HepG2 (cell line): ENCODE measurements around the gene CITED4. TPM values are rescaled to one million over a fixed set of nuclear protein-coding genes. Genes with fewer than 3 reads are reported as not detected.

ENCODE experiments used
- ATAC-seq: fragments of 200-7000 bp; cut with Tn5 transposase; 3 replicates; pipeline ENCODE4 v1.9.1; 2020; ENCODE audit warnings: mild to moderate bottlenecking, moderate library complexity
- BruUV-seq: library from RNA; stranded (reverse); fragments of 400-500 nt; replicated peaks from 2 replicates; lab custom pipeline; 2021; lab: Mats Ljungman, UMichigan
- CTCF ChIA-PET: fragments of 300-600 bp; formaldehyde crosslinking; extraction: SDS; loops from one replicate; lab custom pipeline; 2021; ENCODE audit warnings: low total read pairs, inconsistent platforms, low intra/inter-chr PET ratio; lab: Yijun Ruan, JAX
- POLR2A ChIA-PET: fragments of 350-600 bp; sonication (Branson Sonifier 250); formaldehyde crosslinking; loops from one replicate; lab custom pipeline; 2020; ENCODE audit warnings: antibody characterized with exemption, inconsistent platforms; lab: Yijun Ruan, JAX
- DNase-seq: peaks from one replicate; pipeline ENCODE4 v3.0.0-alpha.2; 2015; ENCODE audit warnings: low spot score
- FAIRE-seq: peaks from 3 replicates; lab custom pipeline; 2011; peaks lifted over from hg19 to GRCh38; lab: Jason Lieb, UNC
- H2AFZ ChIP-seq: one replicate; pipeline ENCODE4 v1.6.1; 2011; ENCODE audit warnings: low read length, inconsistent platforms
- H3K27ac ChIP-seq: fragments of 300-600 bp; 3 replicates; pipeline ENCODE4 v1.8.0; 2011; ENCODE audit warnings: mixed run types, mild to moderate bottlenecking, mixed read lengths, low read length, inconsistent platforms; ENCODE audit not compliant: insufficient read depth; ENCODE audit errors: extremely low read length
- H3K27me3 ChIP-seq, 2 experiments: fragments of 200-600 bp in 1 of 2; 2 replicates in 1 of 2; 3 replicates in 1 of 2; pipeline versions ENCODE4 v1.6.0 to v1.8.0; 2011; ENCODE audit warnings: low read length in 2 of 2, mild to moderate bottlenecking in 2 of 2, moderate library complexity in 2 of 2, inconsistent platforms in 1 of 2; ENCODE audit not compliant: insufficient read depth in 2 of 2, control insufficient read depth in 1 of 2
- H3K36me3 ChIP-seq, 2 experiments: fragments of 200-600 bp in 1 of 2; replicated peaks in 1 of 2; 2 replicates in 1 of 2; 3 replicates in 1 of 2; pipeline versions ENCODE4 v1.5.1 to v1.8.0; 2011; ENCODE audit warnings: low read length in 2 of 2, inconsistent platforms in 1 of 2; ENCODE audit not compliant: insufficient read depth in 2 of 2, control insufficient read depth in 1 of 2
- H3K4me1 ChIP-seq: 2 replicates; pipeline ENCODE4 v1.5.1; 2012; ENCODE audit warnings: low read length, inconsistent platforms; ENCODE audit not compliant: insufficient read depth
- H3K4me2 ChIP-seq: 2 replicates; pipeline ENCODE4 v1.6.0; 2011; ENCODE audit warnings: low read depth, low read length, inconsistent platforms
- H3K4me3 ChIP-seq, 3 experiments: fragments of 200-600 bp in 1 of 3; sonication (generic), shearing (Covaris generic) in 1 of 3; replicated peaks in 1 of 3; 2 replicates each; pipeline ENCODE4 v1.5.1; 2011 to 2016; ENCODE audit warnings: low read length in 3 of 3, inconsistent platforms in 2 of 3, low read depth in 2 of 3, mild to moderate bottlenecking in 2 of 3, control low read depth in 1 of 3, mixed read lengths in 1 of 3; ENCODE audit not compliant: insufficient read depth in 1 of 3
- H3K79me2 ChIP-seq: one replicate; pipeline ENCODE4 v1.6.1; 2011; ENCODE audit warnings: low read length, inconsistent platforms; ENCODE audit not compliant: insufficient read depth
- H3K9ac ChIP-seq: 2 replicates; pipeline ENCODE4 v1.6.0; 2011; ENCODE audit warnings: mild to moderate bottlenecking, low read depth, low read length, inconsistent platforms; ENCODE audit not compliant: insufficient read depth
- H3K9me3 ChIP-seq: 2 replicates; pipeline ENCODE4 v1.5.1; 2012; ENCODE audit warnings: mild to moderate bottlenecking, low read length
- H4K20me1 ChIP-seq: 2 replicates; pipeline ENCODE4 v1.6.0; 2011; ENCODE audit warnings: inconsistent platforms, mild to moderate bottlenecking, low read length, moderate library complexity; ENCODE audit not compliant: insufficient read depth
- KLF15 ChIP-seq: sonication (generic); formaldehyde crosslinking; IDR thresholded peaks from 2 replicates; pipeline ENCODE4 v1.8.1; 2023; ENCODE audit warnings: borderline replicate concordance, mild to moderate bottlenecking, inconsistent platforms, missing genetic modification reagents, mixed read lengths
- MTA3 ChIP-seq: sonication (generic); formaldehyde crosslinking; IDR thresholded peaks from 2 replicates; pipeline ENCODE4 v1.4.0; 2020; ENCODE audit warnings: missing genetic modification reagents
- RBAK ChIP-seq: sonication (generic); formaldehyde crosslinking; IDR thresholded peaks from 2 replicates; pipeline ENCODE4 v1.5.1; 2020; ENCODE audit warnings: mild to moderate bottlenecking, missing genetic modification reagents
- SMARCC2 ChIP-seq: fragments of 450-650 bp; IDR thresholded peaks from 2 replicates; pipeline ENCODE4 v1.6.1; 2017; ENCODE audit warnings: antibody characterized with exemption, mild to moderate bottlenecking
- SMARCE1 ChIP-seq: fragments of 450-650 bp; IDR thresholded peaks from 2 replicates; pipeline ENCODE4 v1.6.1; 2017; ENCODE audit warnings: borderline replicate concordance
- STAT5B ChIP-seq: sonication (generic); formaldehyde crosslinking; IDR thresholded peaks from 2 replicates; pipeline ENCODE4 v1.4.0; 2020; ENCODE audit warnings: missing genetic modification reagents
- SUZ12 ChIP-seq: fragments of 150-350 bp; IDR thresholded peaks from 2 replicates; pipeline ENCODE4 v1.6.1; 2014; ENCODE audit warnings: low read depth, low read length
- ZMYM4 ChIP-seq: sonication (generic); formaldehyde crosslinking; IDR thresholded peaks from 2 replicates; pipeline ENCODE4 v1.8.1; 2023; ENCODE audit warnings: mild to moderate bottlenecking, missing genetic modification reagents
- ZNF160 ChIP-seq: sonication (generic); formaldehyde crosslinking; IDR thresholded peaks from 2 replicates; pipeline ENCODE4 v1.8.0; 2022; ENCODE audit warnings: mild to moderate bottlenecking, inconsistent platforms, missing genetic modification reagents
- ZNF263 ChIP-seq: sonication (generic); formaldehyde crosslinking; IDR thresholded peaks from 2 replicates; pipeline ENCODE4 v1.4.0; 2020; ENCODE audit warnings: missing genetic modification reagents
- ZNF292 ChIP-seq: sonication (generic); formaldehyde crosslinking; IDR thresholded peaks from 2 replicates; pipeline ENCODE4 v1.8.1; 2022; ENCODE audit warnings: mild to moderate bottlenecking, low read depth, missing genetic modification reagents, borderline replicate concordance
- ZNF768 ChIP-seq: sonication (generic); formaldehyde crosslinking; IDR thresholded peaks from 2 replicates; pipeline ENCODE4 v1.4.0; 2020; ENCODE audit warnings: missing genetic modification reagents
- WGBS: methylation state at CpG from one replicate; pipeline ENCODE4 v1.1.6; 2017; ENCODE audit warnings: low lambda C conversion rate; 5-methylcytosine and 5-hydroxymethylcytosine counted together
- in situ Hi-C: cut with HindIII; loops from 2 replicates; pipeline ENCODE4 v1.10.0; 2017; ENCODE audit warnings: low pct_unique_long_range_greater_than_20kb; ENCODE audit not compliant: extremely low pct_ligation_motif_present
- intact Hi-C: fragments of 100-400 bp; cut with micrococcal nuclease; formaldehyde crosslinking; loops from one replicate; pipeline ENCODE4 v1.10.0; 2022; ENCODE audit not compliant: unreplicated experiment
- polyA plus RNA-seq, 8 experiments: library from polyadenylated mRNA; depleted of rRNA in 3 of 8; stranded (reverse) in 7 of 8; unstranded in 1 of 8; fragments of >200 nt; fragmentation: Illumina TruSeq in 4 of 8; extraction: Trizol in 4 of 8; gene quantifications; 2 replicates each; pipeline versions ENCODE4 v1.2.1 to v1.2.3, GENCODE V29; 2011 to 2016; ENCODE audit warnings: low read depth in 4 of 8, missing spikeins in 1 of 8, mixed read lengths in 1 of 8; ENCODE audit not compliant: insufficient read depth in 1 of 8
- total RNA-seq, 5 experiments: library from RNA; depleted of rRNA; stranded (reverse); fragments of >200 nt; fragmentation: Illumina TruSeq; extraction: Trizol; gene quantifications; 2 replicates each; pipeline ENCODE4 v1.2.3, GENCODE V29; 2016; ENCODE audit warnings: low read depth in 1 of 5
- TF ChIP-seq, protein P1 (sequence below): sonication (generic); formaldehyde crosslinking; IDR thresholded peaks from 2 replicates; pipeline ENCODE4 v1.4.0; 2020; ENCODE audit warnings: missing genetic modification reagents
- TF ChIP-seq, protein P2 (sequence below): sonication (generic); formaldehyde crosslinking; IDR thresholded peaks from 2 replicates; pipeline ENCODE4 v1.8.1; 2023; ENCODE audit warnings: missing genetic modification reagents, inconsistent platforms, borderline replicate concordance
- TF ChIP-seq, protein P3 (sequence below): sonication (generic); formaldehyde crosslinking; IDR thresholded peaks from 2 replicates; pipeline ENCODE4 v1.4.0; 2020; ENCODE audit warnings: missing genetic modification reagents
- TF ChIP-seq, protein P4 (sequence below): fragments of 450-650 bp; IDR thresholded peaks from 2 replicates; pipeline ENCODE4 v1.6.1; 2016

CITED4 gene
- total and polyA plus RNA-seq, 2 of the 13 experiments (the other 11 are each of a cell fraction or from before 2014, with no cell fraction given) = 1.5 to 9.9 TPM

DNA sequence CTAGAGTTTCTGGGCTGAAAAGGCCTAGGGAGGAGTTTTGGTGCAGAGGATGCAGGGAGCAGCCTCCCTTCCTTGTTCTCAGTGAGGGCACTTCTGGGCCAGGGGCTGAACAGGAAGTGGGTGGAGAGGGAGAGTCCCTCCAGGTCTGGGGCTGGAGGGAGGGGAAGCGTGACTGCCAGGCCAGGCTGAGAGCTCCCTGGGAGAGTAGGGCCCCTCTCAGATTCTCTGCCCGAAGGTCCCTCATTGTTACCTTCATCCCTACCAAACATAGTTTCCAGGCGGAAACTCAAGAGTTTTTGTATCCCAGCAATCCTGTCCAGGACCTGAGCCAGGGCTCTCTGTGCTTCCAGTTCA is 36.8 kb downstream of the CITED4 start:
- CTCF ChIA-PET = no interaction called here
- Histone ChIP-seq H3K4me2 (peak overlapping the region; percentile 73), H3K4me1 (peaks cover 45% of the 10 kb centered on the region), H3K4me3 (peak overlapping the region in 2 of 3 experiments; percentile 30 to 55; a peak in 3 of 6 replicates), H3K9me3 (no peaks in the 10 kb centered on the region), H2AFZ (peak overlapping the region; percentile 70), H3K79me2 (no peaks in the 10 kb centered on the region), H3K27me3 (no peaks in the 10 kb centered on the region; a peak in 1 of 5 replicates), H3K36me3 (no peaks in the 10 kb centered on the region), H4K20me1 (no peaks in the 10 kb centered on the region), H3K9ac (peak overlapping the region; percentile 47), H3K27ac (no peak overlapping the region)
- in situ Hi-C loops = no loop called here
- peak; percentile 28 for ATAC-seq
- no peak for FAIRE-seq
- 0% methylated on average over 3 of the region's 3 CpGs for WGBS
- DNase-seq = no peak
- BruUV-seq = no TSS peak
- intact Hi-C loops = loop anchor here (1.0 kb wide), 1 partner anchor 134 kb away; the partner anchor contains the start of gene NFYC
- POLR2A ChIA-PET = interaction anchor here (1.0 to 1.8 kb wide), 2 partner anchors 19 to 134 kb away, joined by 3 to 6 read pairs; partner anchors contain the start of gene NFYC
- TF ChIP-seq SMARCE1 (no peak), ZNF292 (CRISPR knock-in tag) (no peak), ZNF768 (CRISPR knock-in tag) (peak; percentile 6; the same call in 1 of the 2 replicates), ZMYM4 (CRISPR knock-in tag) (0 out of 2 replicates have a peak, but pooled peaks have one; percentile 11), KLF15 (CRISPR knock-in tag) (no peak), MTA3 (CRISPR knock-in tag) (no peak), RBAK (CRISPR knock-in tag) (no peak), STAT5B (CRISPR knock-in tag) (no peak), SMARCC2 (no peak), ZNF160 (CRISPR knock-in tag) (no peak), ZNF263 (CRISPR knock-in tag) (peak; percentile 28; the same call in 1 of the 2 replicates), SUZ12 (no peak)
- TF ChIP-seq, protein P1, sequence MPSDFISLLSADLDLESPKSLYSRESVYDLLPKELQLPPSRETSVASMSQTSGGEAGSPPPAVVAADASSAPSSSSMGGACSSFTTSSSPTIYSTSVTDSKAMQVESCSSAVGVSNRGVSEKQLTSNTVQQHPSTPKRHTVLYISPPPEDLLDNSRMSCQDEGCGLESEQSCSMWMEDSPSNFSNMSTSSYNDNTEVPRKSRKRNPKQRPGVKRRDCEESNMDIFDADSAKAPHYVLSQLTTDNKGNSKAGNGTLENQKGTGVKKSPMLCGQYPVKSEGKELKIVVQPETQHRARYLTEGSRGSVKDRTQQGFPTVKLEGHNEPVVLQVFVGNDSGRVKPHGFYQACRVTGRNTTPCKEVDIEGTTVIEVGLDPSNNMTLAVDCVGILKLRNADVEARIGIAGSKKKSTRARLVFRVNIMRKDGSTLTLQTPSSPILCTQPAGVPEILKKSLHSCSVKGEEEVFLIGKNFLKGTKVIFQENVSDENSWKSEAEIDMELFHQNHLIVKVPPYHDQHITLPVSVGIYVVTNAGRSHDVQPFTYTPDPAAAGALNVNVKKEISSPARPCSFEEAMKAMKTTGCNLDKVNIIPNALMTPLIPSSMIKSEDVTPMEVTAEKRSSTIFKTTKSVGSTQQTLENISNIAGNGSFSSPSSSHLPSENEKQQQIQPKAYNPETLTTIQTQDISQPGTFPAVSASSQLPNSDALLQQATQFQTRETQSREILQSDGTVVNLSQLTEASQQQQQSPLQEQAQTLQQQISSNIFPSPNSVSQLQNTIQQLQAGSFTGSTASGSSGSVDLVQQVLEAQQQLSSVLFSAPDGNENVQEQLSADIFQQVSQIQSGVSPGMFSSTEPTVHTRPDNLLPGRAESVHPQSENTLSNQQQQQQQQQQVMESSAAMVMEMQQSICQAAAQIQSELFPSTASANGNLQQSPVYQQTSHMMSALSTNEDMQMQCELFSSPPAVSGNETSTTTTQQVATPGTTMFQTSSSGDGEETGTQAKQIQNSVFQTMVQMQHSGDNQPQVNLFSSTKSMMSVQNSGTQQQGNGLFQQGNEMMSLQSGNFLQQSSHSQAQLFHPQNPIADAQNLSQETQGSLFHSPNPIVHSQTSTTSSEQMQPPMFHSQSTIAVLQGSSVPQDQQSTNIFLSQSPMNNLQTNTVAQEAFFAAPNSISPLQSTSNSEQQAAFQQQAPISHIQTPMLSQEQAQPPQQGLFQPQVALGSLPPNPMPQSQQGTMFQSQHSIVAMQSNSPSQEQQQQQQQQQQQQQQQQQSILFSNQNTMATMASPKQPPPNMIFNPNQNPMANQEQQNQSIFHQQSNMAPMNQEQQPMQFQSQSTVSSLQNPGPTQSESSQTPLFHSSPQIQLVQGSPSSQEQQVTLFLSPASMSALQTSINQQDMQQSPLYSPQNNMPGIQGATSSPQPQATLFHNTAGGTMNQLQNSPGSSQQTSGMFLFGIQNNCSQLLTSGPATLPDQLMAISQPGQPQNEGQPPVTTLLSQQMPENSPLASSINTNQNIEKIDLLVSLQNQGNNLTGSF (CRISPR knock-in tag) = no peak
- TF ChIP-seq, protein P2, sequence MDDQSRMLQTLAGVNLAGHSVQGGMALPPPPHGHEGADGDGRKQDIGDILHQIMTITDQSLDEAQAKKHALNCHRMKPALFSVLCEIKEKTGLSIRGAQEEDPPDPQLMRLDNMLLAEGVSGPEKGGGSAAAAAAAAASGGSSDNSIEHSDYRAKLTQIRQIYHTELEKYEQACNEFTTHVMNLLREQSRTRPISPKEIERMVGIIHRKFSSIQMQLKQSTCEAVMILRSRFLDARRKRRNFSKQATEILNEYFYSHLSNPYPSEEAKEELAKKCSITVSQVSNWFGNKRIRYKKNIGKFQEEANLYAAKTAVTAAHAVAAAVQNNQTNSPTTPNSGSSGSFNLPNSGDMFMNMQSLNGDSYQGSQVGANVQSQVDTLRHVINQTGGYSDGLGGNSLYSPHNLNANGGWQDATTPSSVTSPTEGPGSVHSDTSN (CRISPR knock-in tag) = no peak
- TF ChIP-seq, protein P3, sequence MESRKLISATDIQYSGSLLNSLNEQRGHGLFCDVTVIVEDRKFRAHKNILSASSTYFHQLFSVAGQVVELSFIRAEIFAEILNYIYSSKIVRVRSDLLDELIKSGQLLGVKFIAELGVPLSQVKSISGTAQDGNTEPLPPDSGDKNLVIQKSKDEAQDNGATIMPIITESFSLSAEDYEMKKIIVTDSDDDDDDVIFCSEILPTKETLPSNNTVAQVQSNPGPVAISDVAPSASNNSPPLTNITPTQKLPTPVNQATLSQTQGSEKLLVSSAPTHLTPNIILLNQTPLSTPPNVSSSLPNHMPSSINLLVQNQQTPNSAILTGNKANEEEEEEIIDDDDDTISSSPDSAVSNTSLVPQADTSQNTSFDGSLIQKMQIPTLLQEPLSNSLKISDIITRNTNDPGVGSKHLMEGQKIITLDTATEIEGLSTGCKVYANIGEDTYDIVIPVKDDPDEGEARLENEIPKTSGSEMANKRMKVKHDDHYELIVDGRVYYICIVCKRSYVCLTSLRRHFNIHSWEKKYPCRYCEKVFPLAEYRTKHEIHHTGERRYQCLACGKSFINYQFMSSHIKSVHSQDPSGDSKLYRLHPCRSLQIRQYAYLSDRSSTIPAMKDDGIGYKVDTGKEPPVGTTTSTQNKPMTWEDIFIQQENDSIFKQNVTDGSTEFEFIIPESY (CRISPR knock-in tag) = no peak
- TF ChIP-seq, protein P4, sequence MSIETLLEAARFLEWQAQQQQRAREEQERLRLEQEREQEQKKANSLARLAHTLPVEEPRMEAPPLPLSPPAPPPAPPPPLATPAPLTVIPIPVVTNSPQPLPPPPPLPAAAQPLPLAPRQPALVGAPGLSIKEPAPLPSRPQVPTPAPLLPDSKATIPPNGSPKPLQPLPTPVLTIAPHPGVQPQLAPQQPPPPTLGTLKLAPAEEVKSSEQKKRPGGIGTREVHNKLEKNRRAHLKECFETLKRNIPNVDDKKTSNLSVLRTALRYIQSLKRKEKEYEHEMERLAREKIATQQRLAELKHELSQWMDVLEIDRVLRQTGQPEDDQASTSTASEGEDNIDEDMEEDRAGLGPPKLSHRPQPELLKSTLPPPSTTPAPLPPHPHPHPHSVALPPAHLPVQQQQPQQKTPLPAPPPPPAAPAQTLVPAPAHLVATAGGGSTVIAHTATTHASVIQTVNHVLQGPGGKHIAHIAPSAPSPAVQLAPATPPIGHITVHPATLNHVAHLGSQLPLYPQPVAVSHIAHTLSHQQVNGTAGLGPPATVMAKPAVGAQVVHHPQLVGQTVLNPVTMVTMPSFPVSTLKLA = no peak
